Loucy (cell line): ENCODE results near the gene TIFAB.

Source experiments
- H2AFZ ChIP-seq: fragments of 200-600 bp; sonication (generic); 2 replicates; pipeline ENCODE4 v1.6.0; 2016; ENCODE audit warnings: antibody characterized with exemption, mild to moderate bottlenecking, low read length, moderate library complexity
- H3F3A ChIP-seq: fragments of 200-600 bp; 2 replicates; pipeline ENCODE4 v1.6.0; 2016; ENCODE audit warnings: antibody characterized with exemption, low read depth, mild to moderate bottlenecking
- H3K27me3 ChIP-seq: fragments of 200-600 bp; sonication (generic); 2 replicates; pipeline ENCODE4 v1.6.1; 2014; ENCODE audit warnings: low read length, mild to moderate bottlenecking; ENCODE audit not compliant: insufficient read depth, poor library complexity, severe bottlenecking
- H3K36me3 ChIP-seq: fragments of 200-600 bp; sonication (generic); 2 replicates; pipeline ENCODE4 v1.6.1; 2016; ENCODE audit warnings: low read length; ENCODE audit not compliant: insufficient read depth
- H3K4me1 ChIP-seq: fragments of 200-600 bp; sonication (generic); 2 replicates; pipeline ENCODE4 v1.5.1; 2014; ENCODE audit warnings: low read length, mild to moderate bottlenecking; ENCODE audit not compliant: insufficient read depth, poor library complexity, severe bottlenecking
- H3K4me2 ChIP-seq: fragments of 200-600 bp; sonication (generic); 2 replicates; pipeline ENCODE4 v1.6.0; 2014; ENCODE audit warnings: antibody characterized with exemption, low read length, low read depth, mild to moderate bottlenecking; ENCODE audit not compliant: poor library complexity, severe bottlenecking
- H3K4me3 ChIP-seq: fragments of 200-600 bp; sonication (generic); 2 replicates; pipeline ENCODE4 v1.5.1; 2014; ENCODE audit warnings: low read length, mild to moderate bottlenecking, mixed read lengths; ENCODE audit not compliant: poor library complexity, severe bottlenecking
- H3K79me2 ChIP-seq: fragments of 200-600 bp; sonication (generic); 2 replicates; pipeline ENCODE4 v1.6.1; 2014; ENCODE audit warnings: low read length; ENCODE audit not compliant: insufficient read depth
- H3K9ac ChIP-seq: fragments of 200-600 bp; sonication (generic); 2 replicates; pipeline ENCODE4 v1.6.0; 2014; ENCODE audit warnings: mild to moderate bottlenecking, low read depth, low read length, moderate library complexity; ENCODE audit not compliant: poor library complexity, severe bottlenecking
- H3K9me2 ChIP-seq: fragments of 200-600 bp; sonication (generic); replicated peaks from 2 replicates; pipeline ENCODE4 v1.6.1; 2016; ENCODE audit warnings: low read depth, low read length, mixed read lengths
- H3K9me3 ChIP-seq: fragments of 200-600 bp; sonication (generic); 2 replicates; pipeline ENCODE4 v1.6.1; 2014; ENCODE audit warnings: mild to moderate bottlenecking, antibody characterized with exemption, low read length, low read depth; ENCODE audit not compliant: insufficient read depth
- H4K20me1 ChIP-seq: fragments of 200-600 bp; sonication (generic); 2 replicates; pipeline ENCODE4 v1.6.0; 2014; ENCODE audit warnings: antibody characterized with exemption, low read length, mild to moderate bottlenecking; ENCODE audit not compliant: insufficient read depth, poor library complexity, severe bottlenecking
- CTCF ChIP-seq: fragments of 200-600 bp; sonication (generic); conservative IDR thresholded peaks from 2 replicates; pipeline ENCODE4 v1.5.1; 2014; ENCODE audit warnings: mild to moderate bottlenecking, antibody characterized with exemption, low read length
- EZH2phosphoT487 ChIP-seq: fragments of 200-600 bp; IDR thresholded peaks from 2 replicates; pipeline ENCODE4 v1.6.1; 2018; ENCODE audit warnings: antibody characterized with exemption, mild to moderate bottlenecking, moderate library complexity, borderline replicate concordance

The TIFAB gene

GRCh38 chr5:135443161-135443960, 8.8 kb downstream of the TIFAB start:
- H4K20me1 ChIP-seq = no peaks in the 10 kb centered on the region
- no peak for TF ChIP-seq CTCF
- no peak for TF ChIP-seq EZH2phosphoT487

GRCh38 chr5:135442431-135443160, 9.6 kb downstream of the TIFAB start:
- H2AFZ ChIP-seq = no peak overlapping the region
- no peaks in the 10 kb centered on the region for H3K36me3 ChIP-seq
- no peaks in the 10 kb centered on the region for H3K27me3 ChIP-seq
- no peak overlapping the region for H3K9ac ChIP-seq
- H3F3A ChIP-seq = no peaks in the 10 kb centered on the region
- no peak overlapping the region for H3K4me2 ChIP-seq
- peaks cover 30% of the 10 kb centered on the region for H3K4me1 ChIP-seq
- TF ChIP-seq EZH2phosphoT487 (no peak), CTCF (no peak)
- H3K9me3 ChIP-seq = no peaks in the 10 kb centered on the region
- H3K9me2 ChIP-seq = no peaks in the 10 kb centered on the region
- no peaks in the 10 kb centered on the region for H4K20me1 ChIP-seq
- H3K4me3 ChIP-seq = no peak overlapping the region
- no peaks in the 10 kb centered on the region for H3K79me2 ChIP-seq

More at GRCh38 chr5:135443161-135443960, 8.8 kb downstream of the TIFAB start:
- H3K9me2 ChIP-seq = no peaks in the 10 kb centered on the region
- no peak overlapping the region for H3K9ac ChIP-seq
- no peaks in the 10 kb centered on the region for H3F3A ChIP-seq
- peaks cover 30% of the 10 kb centered on the region for H3K4me1 ChIP-seq
- H3K4me3 ChIP-seq = no peak overlapping the region
- no peak overlapping the region for H3K4me2 ChIP-seq
- no peaks in the 10 kb centered on the region for H3K36me3 ChIP-seq
- H3K9me3 ChIP-seq = no peaks in the 10 kb centered on the region
- H3K79me2 ChIP-seq = no peaks in the 10 kb centered on the region
- no peak overlapping the region for H2AFZ ChIP-seq
- H3K27me3 ChIP-seq = no peaks in the 10 kb centered on the region

- no peaks in the 10 kb centered on the region for H4K20me1 ChIP-seq
- no peak overlapping the region for H3K4me2 ChIP-seq
- no peaks in the 10 kb centered on the region for H3K9me3 ChIP-seq
- no peak for TF ChIP-seq CTCF
- TF ChIP-seq EZH2phosphoT487 = no peak
- no peak overlapping the region for H3K4me3 ChIP-seq
- H3K36me3 ChIP-seq = no peaks in the 10 kb centered on the region
- H3K79me2 ChIP-seq = no peaks in the 10 kb centered on the region
- no peak overlapping the region for H3K9ac ChIP-seq
- H3K4me1 ChIP-seq = peaks cover 34% of the 10 kb centered on the region
- H2AFZ ChIP-seq = no peak overlapping the region
- H3K9me2 ChIP-seq = no peaks in the 10 kb centered on the region
- H3K27me3 ChIP-seq = no peaks in the 10 kb centered on the region
- H3F3A ChIP-seq = no peaks in the 10 kb centered on the region
These were observed 10.2 kb downstream of the TIFAB start for GRCh38 chr5:135441919-135442318.
